Pulmonary artery endothelial cell (primary cell): ENCODE data around the gene C15orf40. TPM values are rescaled to one million over a fixed set of nuclear protein-coding genes. Genes with fewer than 3 reads are reported as not detected.
"Not testable (repeated sequence)": the region's sequence is repeated elsewhere in the genome, so short reads cannot be mapped to it uniquely, and the experiment has no call there.

ENCODE experiments used
- DNase-seq: peaks from one replicate; pipeline ENCODE4 v3.0.0-alpha.2; 2011; ENCODE audit warnings: low read depth, low spot score
- total RNA-seq: library from RNA; depleted of rRNA; stranded (reverse); fragments of >200 nt; gene quantifications from 2 replicates; pipeline ENCODE4 v1.2.3, GENCODE V29; 2014

C15orf40 gene
- total RNA-seq, 1 donor from 2014 or later = 17.5 TPM

DNA sequence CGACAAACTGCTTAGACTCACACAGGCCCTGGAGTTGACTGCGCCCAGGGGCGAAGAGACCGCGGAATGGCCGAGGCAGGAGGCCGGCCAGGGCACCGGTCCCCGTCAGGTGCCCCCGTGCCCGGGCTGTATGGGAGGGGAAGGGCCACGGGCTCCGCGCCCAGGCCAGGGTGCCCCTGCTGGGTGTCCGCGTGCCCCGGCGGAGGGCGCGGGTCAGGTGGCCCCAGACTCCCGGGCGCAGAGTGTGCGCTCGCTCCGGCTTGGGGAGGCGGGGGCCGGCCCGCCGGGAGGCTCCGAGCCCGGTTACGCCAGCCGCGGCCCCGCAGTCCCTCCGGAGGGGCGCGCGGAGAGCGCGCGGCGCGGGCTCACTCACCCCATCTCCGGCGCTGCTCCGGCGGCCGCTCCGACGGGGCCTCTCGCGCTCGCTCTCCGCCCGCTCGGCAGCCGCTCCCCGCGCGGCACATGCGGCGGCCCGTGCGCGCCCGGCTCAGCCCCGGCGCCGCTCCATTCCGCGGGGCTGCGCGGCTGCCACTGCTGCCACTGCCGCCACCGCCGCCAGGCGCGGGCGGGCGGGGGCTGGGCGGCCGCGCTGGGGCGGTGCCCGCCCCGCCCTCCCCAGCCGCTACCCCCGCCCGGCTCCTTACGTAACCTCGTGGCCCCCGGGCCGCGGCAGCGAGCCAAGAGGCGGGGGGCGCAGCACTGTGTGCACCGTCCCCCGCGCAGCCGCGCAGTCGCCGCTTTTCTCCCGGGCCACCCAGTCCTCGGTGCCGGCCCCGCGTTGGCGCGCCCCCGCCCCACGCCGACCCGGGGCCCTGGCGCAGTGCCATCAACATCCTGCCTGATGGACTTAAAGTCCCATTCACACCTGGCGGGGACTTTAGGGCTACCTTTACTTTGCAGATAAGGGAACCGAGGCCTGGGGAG is 59.0 kb downstream of the C15orf40 start, which contains the start of gene HOMER2:
HOMER2 (minus strand) TSS at position 563 of the 924 bp plus-strand sequence; CDS start at position 378, 185 bp downstream.
- DNase-seq = no peak

DNA sequence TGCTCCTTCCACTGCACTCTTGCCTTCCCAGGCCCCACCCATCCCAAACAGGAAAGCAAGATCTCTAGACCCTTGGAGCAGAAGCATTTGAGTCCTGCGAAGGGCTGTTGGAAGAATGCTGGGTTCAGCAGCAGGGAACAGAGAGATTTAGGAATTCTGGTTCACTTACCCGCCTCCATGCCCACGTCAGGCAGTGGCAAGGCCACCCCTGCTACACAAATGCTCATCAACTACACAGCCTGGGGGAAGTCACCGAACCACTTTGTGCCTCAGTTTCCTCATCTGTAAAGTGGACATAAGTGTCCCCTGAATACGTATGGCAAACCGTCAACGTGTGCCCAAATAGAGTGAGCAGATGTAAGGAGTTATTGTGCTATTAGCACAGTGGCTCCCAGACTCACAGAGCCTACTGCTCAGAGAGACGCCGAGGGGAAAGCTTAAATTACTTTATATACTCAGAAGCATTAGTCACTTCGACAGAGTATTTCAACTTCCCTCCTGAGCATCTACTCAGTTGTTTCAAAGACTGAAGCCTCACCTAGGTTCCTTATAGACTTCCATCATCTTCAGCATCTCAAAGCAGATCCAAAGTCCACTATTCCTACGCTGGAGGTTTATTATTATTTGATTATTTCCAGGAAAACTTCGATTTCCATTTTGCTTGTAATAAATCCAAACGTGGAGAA is 59.8 kb downstream of the C15orf40 start:
- no peak for DNase-seq

DNA sequence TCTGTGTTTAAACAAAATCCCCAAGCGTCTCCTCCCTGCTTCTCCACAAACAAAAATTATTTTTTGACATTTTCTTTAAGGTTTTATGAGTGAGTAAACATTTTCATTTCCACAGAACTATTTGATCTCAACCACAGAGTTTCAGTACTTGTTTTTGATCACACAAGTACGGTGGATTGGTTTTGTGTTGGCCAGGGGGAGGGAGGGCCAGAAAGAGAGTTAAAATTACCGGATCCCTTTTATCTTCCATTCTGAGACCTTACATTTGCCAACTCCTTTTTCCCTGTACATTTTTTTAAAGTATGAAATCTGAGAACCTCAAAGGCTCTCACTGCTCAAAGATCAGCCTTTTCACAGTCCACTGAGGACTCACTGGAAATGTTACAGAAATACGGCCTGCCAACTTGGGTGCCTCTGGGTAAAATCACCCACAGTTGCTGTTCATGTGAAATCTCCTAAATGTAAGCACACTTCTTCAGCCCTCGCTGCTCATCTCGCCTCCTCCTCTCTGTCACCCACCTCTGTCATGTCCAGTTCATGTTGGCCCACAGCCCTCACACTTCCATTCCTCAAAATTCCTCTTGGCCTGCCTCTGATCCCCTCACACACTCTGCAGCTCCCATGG is 60.6 kb downstream of the C15orf40 start:
- no peak for DNase-seq

DNA sequence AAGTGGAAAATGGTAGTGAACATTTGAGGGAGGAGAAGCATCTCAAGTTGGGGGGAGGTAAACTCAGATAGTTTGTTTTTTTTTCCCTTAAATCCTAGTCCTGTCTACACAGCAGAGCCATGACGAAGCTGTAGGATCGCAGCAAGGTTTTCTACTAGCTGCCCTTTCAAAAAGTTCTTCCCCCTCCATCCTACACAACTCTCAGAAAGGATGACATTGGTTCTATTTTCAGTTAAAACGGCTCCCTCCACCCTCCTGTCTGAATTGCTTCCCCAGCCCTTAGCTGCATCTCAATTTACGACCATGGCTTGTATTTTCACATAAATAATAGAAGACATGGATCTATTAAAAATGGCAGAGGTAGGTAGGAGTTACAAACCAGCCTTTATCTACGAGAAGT is 61.1 kb downstream of the C15orf40 start:
- no peak for DNase-seq

DNA sequence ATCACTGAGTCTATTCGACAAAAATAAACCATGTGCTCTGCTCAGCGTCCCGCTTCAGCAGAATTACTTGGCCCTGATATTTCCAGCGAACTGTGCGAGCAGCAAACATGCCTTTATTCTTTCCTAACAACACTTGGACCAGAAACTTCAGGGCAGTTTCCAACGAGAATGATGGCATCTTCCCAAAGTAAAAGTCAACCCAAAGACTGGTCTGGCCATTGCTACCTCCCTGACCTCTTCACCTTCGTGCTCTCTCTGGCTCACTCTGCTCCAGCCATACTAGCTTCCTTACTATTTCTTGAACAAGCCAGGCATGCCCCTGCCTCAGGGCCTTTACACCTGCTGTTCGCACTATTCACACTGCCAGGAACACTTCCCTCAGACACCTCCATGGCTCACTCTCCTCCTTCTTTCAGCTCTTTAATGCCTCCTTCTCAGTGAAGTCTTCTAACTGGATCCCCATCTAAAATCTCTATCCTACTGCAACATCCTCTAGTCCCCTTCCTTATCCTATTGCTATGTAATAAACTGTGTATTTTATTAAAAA is 65.2 kb downstream of the C15orf40 start:
- no peak for DNase-seq

DNA sequence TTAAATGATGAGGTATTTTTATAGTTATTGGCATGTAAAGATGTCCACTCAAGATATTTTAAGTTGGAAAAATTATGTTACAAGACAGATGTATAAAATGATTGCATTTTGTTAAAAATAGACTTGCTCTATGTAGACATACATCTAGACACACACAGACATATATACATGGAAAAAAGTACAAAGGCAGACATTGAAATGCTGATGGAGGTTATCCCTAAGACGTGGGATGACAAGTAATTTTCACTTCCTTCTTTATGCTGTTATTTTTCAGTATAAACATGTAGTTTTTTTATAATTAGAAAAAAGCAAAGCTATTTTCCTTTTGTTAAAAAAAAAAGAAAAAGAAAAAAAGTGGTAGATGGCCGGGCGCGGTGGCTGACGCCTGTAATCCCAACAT is 66.1 kb downstream of the C15orf40 start:
- no peak for DNase-seq

DNA sequence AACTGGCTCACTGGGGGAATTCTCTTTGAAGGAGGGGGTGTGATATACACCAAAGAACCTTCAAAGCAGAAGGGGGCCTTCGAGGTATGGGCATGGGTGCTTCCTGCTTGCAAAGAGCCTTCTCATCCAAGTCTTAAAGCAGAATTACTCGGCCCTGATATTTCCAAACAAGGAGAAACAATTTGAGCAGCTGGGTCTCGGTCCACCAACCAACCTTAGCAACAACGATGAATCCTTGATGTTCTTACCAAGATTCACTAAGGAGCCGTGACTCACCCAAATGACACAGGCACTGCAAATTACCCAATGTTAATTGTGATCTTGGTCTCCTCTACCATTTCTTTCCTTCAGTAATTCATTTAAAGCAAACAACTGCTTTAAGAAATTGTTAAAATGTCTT is 66.6 kb downstream of the C15orf40 start:
- no peak for DNase-seq

DNA sequence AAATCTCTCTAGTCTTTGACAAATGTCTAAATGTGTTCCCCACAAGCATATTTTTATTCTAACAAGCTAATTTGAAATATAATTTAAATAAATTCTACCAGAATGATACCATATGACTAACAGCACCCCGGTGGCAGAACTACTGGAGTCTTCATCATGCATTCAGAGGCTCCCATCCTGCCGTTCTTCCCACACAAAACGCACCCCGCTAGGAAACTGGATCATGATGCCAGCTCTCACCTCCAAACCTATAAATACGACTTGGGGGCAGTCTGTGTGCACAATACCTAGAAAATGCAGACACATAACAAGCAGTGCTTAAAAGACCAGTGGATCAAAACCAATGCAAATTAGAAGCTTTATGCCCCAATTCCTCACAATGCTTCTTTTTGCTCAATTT is 67.4 kb downstream of the C15orf40 start:
- DNase-seq = no peak

DNA sequence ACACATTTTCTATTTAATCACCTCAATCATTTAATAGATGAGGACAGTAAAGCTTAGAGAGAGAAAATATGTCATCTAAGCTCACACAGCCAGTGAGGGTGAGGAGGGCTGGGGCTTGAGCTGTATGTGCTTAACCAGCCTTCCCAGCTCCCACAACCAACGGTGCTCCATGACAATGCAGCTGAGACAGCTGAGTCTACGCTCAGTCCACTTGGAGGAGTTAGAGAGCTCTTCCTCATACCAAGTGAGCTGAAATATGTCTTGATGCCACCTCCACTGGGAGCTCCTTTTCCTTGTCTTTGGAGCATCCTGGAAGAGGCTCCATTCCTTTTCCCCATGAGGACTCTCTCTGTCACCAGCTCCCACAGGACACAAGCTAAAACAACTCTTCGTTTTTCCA is 68.3 kb downstream of the C15orf40 start:
- no peak for DNase-seq

GRCh38 chr15:82942691-82943090 is 68.7 kb downstream of the C15orf40 start:
- no peak for DNase-seq

- not testable (repeated sequence) for DNase-seq
Observed at GRCh38 chr15:82939678-82940077, 71.8 kb downstream of the C15orf40 start.

Other genes with a start within 250 kb of the C15orf40 start
- gene FSD2, start 205.6 kb downstream of the C15orf40 start, total RNA-seq = not detected in 2 replicates
- 3.2 and 5.8 TPM in 2 replicates for gene WHAMM, start 202.0 kb downstream of the C15orf40 start, total RNA-seq
- gene HOMER2, start 58.9 kb downstream of the C15orf40 start, total RNA-seq = 0.40 and 0.46 TPM in 2 replicates
- 23.2 and 28.3 TPM in 2 replicates for gene RAMAC, start 25.4 kb downstream of the C15orf40 start, total RNA-seq
- 115 and 126 TPM in 2 replicates for gene BTBD1, start 55.6 kb upstream of the C15orf40 start, total RNA-seq
- gene TM6SF1, start 96.0 kb upstream of the C15orf40 start, total RNA-seq = 35.1 and 46.6 TPM in 2 replicates
- 86.5 and 88.7 TPM in 2 replicates for gene HDGFL3, start 196.2 kb upstream of the C15orf40 start, total RNA-seq